ENCODE measurements around the gene AKTIP.
"Not testable (repeated sequence)": the region's sequence is repeated elsewhere in the genome, so short reads cannot be mapped to it uniquely, and the experiment has no call there.

Gene AKTIP

DNA sequence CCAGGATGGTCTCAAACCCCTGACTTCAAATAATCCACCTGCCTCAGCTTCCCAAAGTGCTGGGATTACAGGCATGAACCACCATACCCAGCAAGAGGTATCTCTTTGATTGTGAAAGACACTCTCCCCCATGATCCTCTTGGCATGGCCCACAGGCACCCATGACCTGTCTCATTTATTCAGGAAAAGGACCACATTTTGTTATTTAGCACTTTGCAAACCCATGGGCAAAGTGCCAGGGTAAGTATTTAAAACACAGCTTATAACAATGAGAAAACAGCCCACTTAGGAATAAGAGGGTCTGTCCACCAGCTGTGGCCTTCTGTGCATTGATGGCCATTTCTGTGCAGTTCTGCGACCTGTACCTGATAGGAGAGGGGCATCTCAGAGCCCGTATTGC lies 12.8 kb upstream of the AKTIP start:
- no peak for DNase-seq (ENCODE audit: low spot score)

DNA sequence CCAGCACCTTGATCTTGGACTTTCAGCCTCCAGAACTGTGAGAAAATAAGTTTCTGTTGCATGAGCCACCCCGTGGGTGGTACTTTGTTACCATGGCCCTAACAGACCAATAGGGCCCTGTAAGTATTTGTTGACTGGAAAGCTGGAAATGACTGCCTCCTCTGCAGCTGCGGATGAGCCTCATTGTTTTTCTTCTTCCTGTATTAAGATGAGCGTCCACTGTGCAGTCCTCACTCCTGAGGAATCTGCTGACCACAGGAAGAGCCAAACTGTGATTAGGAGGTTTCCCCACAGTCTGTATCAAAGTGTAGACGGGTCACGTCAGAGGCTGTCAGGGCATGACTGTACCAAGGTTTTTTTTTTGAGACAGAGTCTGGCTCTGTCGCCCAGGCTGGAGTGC lies 12.2 kb upstream of the AKTIP start:
- no peak for DNase-seq (ENCODE audit: low spot score)

DNA sequence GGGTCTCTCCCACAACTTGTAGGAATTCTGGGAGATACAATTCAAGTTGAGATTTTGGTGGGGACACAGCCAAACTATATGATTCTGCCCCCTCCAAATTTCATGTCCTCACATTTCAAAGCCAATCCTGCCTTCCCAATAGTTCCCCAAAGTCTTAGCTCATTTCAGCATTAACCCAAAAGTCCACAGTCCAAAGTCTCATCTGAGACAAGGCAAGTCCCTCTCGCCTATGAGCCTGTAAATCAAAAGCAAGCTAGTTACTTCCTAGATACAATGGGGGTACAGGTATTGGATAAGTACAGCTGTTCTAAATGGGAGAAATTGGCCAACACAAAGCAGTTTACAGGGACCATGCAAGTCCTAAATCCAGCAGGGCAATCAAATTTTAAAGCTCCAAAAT lies 9.8 kb upstream of the AKTIP start:
- not testable (repeated sequence) for DNase-seq (ENCODE audit: low spot score)

DNA sequence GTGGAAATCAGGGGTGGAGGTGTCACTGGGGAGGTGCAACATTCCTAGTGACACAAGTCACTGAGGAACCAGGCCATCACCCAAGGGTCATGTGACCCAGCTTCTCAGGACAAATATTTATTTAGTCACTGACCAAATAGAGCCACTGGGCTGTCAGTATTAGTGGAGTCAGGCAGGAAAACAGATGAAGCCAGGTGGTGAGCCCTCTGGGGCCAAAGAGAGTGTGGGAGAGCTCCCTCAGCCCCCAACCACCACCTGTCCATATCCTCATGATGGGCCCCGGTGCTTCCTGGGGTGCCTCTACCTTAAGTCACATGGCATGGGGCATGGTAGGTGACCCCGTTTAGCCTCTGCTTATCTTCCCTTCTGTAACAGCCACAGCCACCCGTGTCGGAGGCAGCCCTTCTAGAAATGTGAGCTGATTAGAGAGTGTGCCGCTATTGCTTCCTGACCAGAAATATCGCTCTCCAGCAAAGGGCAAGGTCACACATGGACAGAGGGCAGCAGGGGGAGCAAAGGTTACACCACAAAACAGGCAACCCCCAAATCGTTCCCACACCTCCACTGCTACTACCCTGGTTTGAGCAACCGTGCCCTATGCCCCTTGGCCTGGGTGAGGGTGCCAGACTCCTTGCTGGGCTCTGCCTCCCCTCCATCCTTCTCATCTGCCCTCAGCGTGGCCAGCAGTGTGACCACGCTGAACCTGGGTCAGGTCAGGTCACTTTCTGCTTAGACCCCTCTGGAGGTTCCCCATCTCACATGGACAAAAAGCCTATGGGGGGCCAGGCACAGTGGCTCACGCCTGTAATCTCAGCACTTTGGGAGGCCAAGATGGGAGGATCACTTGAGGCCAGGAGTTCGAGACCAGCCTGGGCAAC lies 8.6 kb upstream of the AKTIP start:
- DNase-seq (ENCODE audit: low spot score), result no peak

DNA sequence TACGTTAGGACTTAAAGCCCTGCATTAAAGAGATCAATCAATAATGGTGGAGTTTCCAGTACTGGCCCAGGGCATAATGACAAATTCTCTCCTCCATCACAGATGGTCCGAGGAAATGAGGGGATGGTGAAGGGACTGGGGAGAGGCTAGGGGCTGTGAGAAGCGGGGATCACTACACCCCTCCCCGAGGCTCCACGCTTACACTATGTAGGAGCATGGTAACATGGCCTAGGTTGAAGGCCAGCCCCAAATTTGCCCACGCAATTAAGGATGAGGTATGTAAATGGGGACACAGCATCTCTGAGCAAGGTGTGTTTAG lies 8.0 kb upstream of the AKTIP start:
- DNase-seq (ENCODE audit: low spot score), result no peak

DNA sequence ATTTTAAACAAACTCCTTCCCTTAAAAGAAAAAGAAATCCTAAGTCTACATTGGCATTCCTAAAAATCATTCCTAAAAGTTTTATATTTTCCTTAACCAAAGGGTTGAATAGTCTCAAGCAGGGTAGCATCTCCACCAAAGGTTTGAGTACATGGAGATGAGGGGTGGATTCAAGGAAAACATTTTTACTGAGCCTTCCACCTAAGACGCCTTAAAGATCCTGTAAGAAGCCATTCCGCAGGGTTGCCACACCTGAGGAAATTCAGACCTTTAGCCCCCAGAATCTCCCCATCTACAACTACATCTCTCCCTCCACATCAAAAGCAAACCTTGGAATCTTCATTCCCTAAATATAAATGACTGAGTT lies 7.7 kb upstream of the AKTIP start:
- DNase-seq (ENCODE audit: low spot score), result no peak

DNA sequence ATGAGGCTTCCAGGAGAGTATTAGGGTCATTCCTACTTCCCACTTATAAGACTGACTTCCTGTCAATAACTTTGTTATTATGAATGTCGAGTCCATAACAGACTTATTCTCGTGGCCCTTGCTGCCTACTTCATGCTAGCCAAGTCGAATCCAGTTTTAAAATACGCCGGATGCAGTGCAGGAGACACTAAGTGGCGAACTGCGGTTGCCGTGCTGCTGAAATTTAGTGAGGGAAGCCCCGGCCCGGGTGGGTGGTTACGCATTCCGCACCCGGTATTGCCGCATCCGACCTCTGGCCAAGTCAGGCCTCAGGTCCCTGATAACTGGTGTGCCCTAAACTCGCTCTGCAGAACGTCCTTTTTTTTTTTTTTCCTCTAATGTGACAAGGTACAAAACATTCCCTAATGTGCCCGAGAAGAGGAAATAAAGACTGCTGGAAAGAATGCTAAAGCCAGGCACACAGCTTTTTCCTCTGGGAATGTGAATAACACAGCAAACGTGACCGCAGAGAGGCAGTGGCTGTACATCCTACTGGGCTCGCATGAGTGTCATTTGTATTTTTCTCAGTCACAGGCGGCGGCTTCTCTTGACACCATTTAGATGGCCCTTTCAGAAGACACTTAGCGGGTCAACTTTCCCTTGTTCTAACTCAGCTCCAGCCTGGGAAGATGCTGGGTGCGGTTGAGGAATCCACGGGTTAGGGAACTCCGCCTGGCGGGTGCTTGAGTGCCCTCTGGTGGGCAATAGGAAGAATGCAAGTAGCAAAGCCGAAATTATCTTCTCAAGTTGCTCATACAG lies 7.1 kb upstream of the AKTIP start:
- peak; percentile 77 for DNase-seq (ENCODE audit: low spot score)

DNA sequence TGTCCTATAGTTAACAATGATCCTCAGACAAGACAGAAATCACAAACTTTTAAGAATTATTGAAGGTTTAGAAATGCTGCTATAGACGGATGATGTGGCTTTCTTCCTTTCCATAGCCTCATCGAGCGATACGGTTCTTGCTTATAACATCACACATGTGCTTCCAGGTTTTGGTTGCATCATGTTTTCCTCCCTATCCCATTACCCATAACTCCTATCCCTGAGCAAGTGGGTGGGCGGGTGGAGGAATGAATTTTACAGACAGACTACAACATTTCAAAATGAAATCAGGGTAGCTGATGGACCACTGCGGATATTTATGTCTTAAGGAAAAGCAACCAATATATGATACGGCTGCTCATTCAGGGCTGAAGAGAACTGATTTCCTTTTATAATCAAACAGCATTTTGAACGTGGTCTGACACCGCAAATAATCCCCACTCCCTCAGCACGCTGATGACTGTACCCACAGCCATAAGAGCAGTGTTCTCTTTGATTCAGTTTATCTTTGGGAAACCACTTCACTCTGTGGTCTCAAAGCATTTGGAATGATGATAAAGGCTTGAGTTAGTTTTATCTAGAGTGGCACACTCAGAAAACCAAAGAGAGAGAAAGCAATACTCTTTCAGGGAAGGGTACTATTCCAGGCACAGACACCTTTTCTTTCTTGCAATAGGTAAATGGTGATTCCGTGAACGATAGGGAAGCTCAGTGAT lies 4.6 kb upstream of the AKTIP start:
- no peak for DNase-seq (ENCODE audit: low spot score)

DNA sequence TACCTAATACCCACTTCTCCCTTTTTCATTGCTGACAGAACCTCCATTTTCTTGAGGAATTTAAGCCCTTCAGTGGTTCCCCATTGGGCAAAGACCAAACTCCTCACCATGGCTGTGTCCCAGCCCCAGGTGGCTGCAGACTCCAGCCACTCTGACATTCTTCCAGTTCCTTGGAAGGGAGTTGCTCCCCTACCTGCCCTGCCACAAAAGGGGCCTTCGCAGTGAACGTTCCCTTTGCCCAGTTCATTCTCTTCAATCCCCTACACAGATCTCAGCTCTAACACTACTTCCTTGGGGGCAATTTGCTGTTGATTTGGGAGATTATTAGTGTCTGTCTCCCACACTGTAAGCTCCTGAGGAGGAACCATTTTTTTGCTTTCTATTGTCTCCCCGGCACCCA lies 3.2 kb upstream of the AKTIP start:
- DNase-seq (ENCODE audit: low spot score), result no peak

DNA sequence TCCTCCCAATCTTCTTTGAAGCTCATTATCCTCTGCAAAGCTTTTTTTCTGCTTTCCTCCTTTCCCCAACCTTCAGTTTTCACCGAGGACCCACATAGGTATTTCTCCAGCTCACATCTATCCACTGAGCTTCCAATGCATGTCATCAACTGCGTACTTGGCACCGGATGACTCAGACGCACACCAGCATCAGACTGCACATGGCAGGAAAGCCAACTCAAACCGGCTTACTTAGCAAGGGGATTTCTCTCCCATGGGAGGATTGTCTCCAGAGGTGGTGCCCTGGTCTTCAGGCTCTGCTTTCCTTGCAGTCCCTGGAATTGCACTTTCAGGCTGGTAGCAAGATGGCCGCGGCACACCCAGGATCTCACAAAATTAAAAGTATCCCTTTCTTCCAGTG lies 1.7 kb upstream of the AKTIP start:
- no peak for DNase-seq (ENCODE audit: low spot score)

DNA sequence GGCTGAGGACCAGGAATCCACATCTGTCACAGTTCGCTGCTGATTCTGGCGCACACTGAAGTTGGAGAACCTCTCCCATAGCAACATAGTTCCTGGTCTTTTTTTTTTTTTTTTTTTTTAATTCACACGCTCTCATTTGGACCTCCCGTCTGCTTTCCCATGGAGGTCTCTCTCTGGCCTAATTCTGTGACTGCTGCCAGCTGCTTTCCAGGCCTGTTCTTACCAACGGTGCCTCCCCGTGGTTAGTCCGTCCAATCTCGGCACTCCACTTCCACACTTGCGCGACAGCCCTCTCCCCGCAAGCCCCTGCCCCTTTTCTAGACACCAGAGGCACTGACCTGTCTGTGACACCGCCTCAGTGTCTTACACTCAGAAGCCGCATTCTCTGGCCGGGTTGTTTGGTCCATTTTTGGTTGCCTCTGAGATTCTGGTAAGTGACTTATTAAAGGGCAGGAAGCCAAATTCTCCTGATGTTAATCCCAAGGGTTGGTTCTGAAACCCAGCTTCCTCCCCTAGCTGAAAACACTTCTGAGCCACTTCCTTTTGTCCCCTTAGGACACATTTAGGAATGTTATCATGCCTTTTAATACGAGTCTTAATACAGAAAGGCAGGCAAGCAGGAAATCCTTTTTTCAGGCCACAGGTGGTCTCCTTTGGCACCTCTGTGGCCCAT lies 1.1 kb upstream of the AKTIP start:
- no peak for DNase-seq (ENCODE audit: low spot score)

DNA sequence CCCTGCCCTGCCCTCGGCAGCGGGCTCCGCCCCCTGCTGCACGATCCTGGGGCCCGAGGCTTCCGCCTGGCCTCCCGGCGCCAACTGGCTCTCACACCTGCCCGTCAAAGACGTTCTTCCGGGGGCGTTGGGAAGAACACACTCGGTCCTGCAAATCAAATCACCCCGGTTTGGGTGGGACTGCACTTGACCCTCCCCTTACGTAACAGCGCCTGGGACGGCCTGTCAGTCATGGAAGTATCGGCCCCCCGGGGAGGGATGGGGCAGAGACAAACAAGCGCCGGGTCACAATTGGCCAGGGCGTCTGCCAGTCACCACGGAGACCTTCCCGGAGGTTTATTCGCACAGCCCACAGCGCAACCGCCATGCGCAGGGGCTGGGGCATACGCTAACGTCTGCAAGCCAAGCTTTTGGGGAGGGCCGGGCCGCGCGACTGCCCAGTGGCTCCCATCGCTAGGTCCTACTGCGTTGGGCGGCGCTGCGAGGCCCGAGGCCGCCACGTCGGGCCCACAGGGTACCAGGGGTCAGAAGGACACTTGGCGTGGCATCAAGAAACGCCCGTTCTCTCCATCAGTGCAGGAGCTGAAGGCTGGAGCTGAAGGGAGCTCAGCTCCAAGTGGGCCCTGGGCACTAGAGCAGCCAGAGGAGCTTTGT lies 388 bp upstream of the AKTIP start:
- DNase-seq (ENCODE audit: low spot score), result peak; percentile 99

DNA sequence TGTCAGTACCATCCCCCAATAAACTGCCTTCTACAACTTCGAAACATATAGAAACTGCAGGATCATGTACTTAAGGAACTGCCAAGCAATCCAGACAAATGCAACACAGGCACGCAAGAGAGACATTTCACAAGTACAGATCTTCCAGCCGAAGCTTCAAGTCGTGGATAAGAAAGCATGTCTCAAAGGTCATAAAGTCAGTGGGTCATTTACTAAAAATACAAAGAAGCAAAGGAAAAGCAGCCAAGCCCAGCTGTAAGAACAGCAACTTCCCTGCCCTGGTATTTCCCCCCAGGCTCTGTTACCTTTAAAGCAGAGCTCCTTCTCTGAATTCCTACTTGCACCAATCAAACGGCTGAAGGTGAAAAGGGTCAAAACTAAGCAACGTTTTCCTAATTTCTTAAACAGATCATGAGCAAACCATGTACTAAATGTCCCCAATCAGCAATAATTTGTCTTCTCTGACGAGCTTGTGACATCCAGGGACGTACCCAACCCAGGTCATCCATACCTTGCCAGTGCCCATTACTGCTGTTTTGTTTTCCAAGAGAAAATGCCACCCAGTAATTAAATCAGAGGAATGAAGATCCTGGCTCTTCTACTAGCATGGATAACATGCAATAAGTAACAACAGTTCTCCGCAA lies 1.7 kb downstream of the AKTIP start:
- DNase-seq (ENCODE audit: low spot score), result no peak

DNA sequence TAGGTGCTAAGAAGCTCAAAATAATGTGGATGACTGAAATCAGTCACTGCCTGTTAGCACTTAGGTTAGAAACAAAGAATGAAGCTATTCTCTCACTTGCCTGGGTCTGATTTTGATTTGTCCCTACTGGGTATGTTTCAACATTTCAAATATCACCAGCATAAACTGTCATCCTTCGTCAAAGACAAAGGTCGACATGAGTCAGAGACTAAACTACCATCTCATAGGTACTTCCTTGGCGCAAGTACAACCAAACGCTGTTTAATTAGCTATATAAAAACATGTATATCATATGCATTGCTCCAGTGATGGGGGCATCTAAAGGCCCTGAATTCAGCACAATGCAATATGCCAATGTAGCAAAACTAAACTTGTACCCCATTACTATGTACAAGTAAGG lies 4.0 kb downstream of the AKTIP start:
- no peak for DNase-seq (ENCODE audit: low spot score)

DNA sequence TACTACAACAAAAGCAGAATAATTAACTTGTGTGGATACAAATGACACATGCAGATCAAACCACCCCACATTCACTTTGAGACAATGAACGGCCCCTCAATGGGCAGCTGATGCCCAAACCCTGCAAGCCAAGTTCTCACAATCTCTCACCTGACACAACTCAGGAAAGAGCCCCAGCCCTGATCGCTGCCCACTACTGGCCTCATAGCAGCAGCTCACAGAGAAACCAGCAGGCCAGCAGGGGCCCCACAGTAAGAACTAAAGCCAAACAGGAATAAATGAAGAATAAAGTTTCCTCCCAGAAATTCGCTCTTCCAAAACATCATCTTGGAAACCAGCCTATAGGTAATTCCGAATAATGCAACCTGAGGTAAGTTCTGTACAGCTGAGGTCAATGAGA lies 7.7 kb downstream of the AKTIP start:
- DNase-seq (ENCODE audit: low spot score), result no peak

DNA sequence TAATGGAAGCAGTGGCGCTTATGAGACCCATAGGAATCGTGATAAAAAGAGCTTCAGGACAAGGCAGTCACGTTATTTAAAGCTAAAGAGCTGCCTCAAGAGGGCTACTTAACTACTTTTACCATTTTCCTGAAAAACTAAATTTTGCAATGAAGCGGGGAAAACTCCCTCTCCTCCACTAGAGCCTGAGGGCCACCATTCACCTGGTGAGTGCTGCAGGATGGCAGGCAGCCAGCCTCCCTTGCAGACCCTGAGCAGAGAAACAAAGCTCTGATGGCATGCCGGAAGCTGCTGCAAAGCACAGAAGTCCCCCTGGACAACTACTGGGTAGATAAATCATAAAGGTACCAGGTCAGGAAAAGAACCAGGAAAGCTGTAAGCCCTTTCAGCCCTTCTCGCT lies 8.4 kb downstream of the AKTIP start:
- no peak for DNase-seq (ENCODE audit: low spot score)

DNA sequence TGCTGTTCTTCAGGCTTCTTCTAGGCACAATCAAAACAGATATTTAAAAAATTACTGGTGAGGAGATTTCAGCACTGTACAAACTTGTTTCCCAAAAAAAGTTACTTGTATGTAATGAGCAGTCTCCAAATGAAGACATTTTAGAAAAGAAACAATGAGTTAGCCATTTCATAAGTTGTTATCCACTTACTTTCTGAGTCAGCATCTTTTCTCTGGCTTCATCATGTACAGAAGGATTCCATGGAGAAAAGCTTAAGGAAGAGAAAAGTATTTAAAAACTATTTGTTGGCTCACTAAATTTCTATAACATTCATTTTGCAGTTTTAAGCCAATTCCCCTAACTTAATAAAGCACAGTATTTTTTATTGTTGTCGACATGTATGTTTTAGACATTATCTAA lies 10.5 kb downstream of the AKTIP start:
- DNase-seq (ENCODE audit: low spot score), result no peak

DNA sequence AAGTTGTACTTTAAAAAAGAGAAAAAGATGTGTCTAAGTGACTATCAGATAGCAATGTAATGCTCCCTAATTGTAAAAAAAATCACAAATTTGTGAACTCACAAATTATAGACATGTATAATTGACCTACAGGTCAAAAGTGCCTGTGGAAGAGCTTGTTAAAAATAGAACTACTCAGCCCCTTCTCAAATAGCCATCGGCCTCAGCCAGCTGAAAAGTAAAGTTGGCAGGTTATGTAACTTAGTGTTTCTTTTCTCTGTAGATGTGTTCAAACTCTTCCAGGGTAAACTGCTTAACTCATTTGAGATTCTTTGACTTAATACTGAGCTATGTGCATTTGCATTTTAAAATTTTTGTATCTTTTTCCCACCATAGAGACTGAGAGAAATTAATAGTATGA lies 13.3 kb downstream of the AKTIP start:
- no peak for DNase-seq (ENCODE audit: low spot score)

DNA sequence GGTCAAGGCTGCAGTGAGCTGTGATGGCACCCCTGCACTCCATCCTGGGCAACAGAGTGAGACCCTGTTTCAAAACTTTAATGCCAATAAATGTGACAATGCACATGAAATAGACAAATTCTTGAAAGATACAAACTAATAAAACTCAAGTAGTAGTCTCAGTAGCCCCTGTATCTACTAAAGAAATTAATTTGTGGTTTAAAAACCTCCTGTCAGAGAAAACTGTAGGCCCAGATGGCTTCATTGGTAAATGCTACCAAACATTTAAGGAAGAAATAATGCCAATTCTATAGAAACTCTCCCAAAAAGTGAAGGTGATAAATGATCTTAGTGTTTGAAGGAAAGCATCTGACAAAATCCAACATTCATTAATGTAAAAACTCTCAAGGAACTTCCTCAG lies 16.8 kb downstream of the AKTIP start:
- no peak for DNase-seq (ENCODE audit: low spot score)

DNA sequence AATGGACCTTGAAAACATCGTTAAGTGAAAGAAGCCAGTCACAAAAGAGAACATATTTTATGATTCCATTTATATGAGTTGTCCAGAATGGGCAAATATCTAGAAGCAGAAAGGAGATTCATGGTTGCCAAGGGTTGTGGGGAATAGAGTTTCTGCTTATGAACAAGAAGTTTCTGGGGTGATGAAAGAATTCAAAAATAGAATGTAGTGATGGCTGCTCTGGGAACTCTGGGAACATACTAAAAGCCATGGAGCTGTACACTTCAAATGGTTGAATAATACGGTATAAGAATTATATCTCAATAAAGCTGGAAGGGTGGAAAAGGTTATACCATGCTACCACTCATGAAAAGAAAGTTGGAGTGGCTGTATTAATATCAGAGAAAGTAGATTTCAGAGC lies 18.5 kb downstream of the AKTIP start:
- DNase-seq (ENCODE audit: low spot score), result no peak

DNA sequence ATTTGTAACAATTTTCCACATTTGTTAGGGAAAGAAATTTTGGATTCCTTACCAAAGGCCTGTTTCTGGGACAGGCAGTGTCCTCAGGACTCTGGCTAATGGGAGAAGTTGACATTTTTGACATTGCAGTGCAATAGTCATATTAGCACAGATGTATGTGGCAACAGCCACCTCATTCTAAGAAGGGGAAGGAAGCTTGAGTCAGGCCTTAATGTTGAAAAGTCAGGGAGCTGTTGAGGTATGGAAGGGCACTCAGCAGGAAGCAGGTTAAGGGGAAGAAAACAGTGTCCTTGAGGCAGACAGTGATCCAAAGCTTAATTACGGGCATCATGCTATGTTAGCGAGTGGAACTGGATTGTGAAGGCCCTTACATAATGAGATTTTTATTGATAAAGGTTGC lies 20.9 kb downstream of the AKTIP start:
- no peak for DNase-seq (ENCODE audit: low spot score)

DNA sequence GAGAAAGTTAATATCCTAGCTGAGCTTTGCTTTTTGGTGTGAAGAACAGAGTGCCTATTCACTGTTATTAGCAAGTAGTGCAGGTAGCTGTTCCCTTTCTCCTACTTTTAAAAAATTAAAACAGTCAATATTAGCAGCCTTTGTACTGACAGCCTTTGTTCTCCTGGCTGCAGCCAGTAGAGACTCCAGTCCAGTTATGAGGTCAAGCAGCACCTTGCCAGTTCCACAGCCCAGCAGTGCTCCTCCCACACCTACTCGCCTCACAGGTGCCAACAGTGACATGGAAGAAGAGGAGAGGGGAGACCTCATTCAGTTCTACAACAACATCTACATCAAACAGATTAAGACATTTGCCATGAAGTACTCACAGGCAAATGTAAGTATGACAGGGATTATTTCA lies 22.6 kb downstream of the AKTIP start:
- no peak for DNase-seq (ENCODE audit: low spot score)
